Measurements from ENCODE around the gene KRTAP20-4. TPM values are rescaled to one million over a fixed set of nuclear protein-coding genes. Genes with fewer than 3 reads are reported as not detected.

The KRTAP20-4 gene
- total and polyA plus RNA-seq, 9 of the 15 experiments (the other 6 are each of a cell fraction or from before 2014, with no cell fraction given) = not detected

GRCh38 chr21:30605968-30606367 is 14.5 kb upstream of the KRTAP20-4 start (continued):
- TF ChIP-seq PTBP1 (IDR thresholded peaks at IDR 0.05; ENCODE audit: low read depth, low read length) = no peak
- no peak for TF ChIP-seq HNRNPH1 (optimal IDR thresholded peaks at IDR 0.05; ENCODE audit: low read depth, low read length)
- TF ChIP-seq GATAD2A (IDR thresholded peaks at IDR 0.05) = no peak
- TF ChIP-seq PHF21A (IDR thresholded peaks at IDR 0.05; ENCODE audit: borderline replicate concordance, low read depth) = no peak

- in situ Hi-C loops (cut with MboI) (no loop called here), intact Hi-C loops (cut with micrococcal nuclease) (no loop called here)
- Histone ChIP-seq H3K27ac (ENCODE audit: extremely low read depth, low read depth, low read length) (no peak overlapping the region), H3K4me3 (no peak overlapping the region), H3K79me2 (ENCODE audit: control insufficient read depth, insufficient read depth, low read length) (no peaks in the 10 kb centered on the region), H4K20me1 (replicated peaks; ENCODE audit: control insufficient read depth, insufficient read depth, low read length) (no peaks in the 10 kb centered on the region), H3K27me3 (ENCODE audit: control insufficient read depth in 2 of 2, insufficient read depth in 2 of 2, low read length in 2 of 2) (no peaks in the 10 kb centered on the region), H2AFZ (ENCODE audit: low read depth, low read length) (no peak overlapping the region), H3K4me2 (ENCODE audit: insufficient read depth, low read length) (no peak overlapping the region), H3K9ac (ENCODE audit: insufficient read depth in 1 of 2, low read depth in 2 of 2, low read length in 2 of 2) (no peak overlapping the region), H3K9me1 (ENCODE audit: control insufficient read depth, insufficient read depth, low read length) (no peaks in the 10 kb centered on the region), H3K36me3 (ENCODE audit: control insufficient read depth, insufficient read depth, low read length) (no peaks in the 10 kb centered on the region), H3K4me1 (replicated peaks in 1 of 2; ENCODE audit: control insufficient read depth in 2 of 2, insufficient read depth in 2 of 2, low read length in 2 of 2) (no peaks in the 10 kb centered on the region), H3K9me3 (replicated peaks; ENCODE audit: control insufficient read depth, insufficient read depth, low read depth, low read length) (peaks cover 5% of the 10 kb centered on the region; the same call in 1 of the 2 replicates)
- BruUV-seq (replicated peaks) = no TSS peak
- CTCF ChIA-PET (ENCODE audit: low intra/inter-chr PET ratio) = no interaction called here
- no peak for FAIRE-seq
- 6% methylated on average over 2 of the region's 2 CpGs for WGBS (ENCODE audit: insufficient coverage, low coverage, missing lambda C conversion rate)
- POLR2A ChIA-PET = no interaction called here
- no peak for DNase-seq (ENCODE audit: extremely low read depth in 1 of 4, low spot score in 3 of 4)
- no peak for ATAC-seq
- TF ChIP-seq MBD1 (CRISPR knock-in tag; IDR thresholded peaks at IDR 0.05) = no peak
- TF ChIP-seq DMBX1 (CRISPR knock-in tag; IDR thresholded peaks at IDR 0.05; ENCODE audit: borderline replicate concordance) = no peak
- no peak for TF ChIP-seq THAP7 (CRISPR knock-in tag; IDR thresholded peaks at IDR 0.05)
- TF ChIP-seq CBX8 (IDR thresholded peaks at IDR 0.05; ENCODE audit: borderline replicate concordance, extremely low read depth, low read depth, low read length, poor library complexity, severe bottlenecking) = no peak
- no peak for TF ChIP-seq ZNF324 (CRISPR knock-in tag; IDR thresholded peaks at IDR 0.05)
- TF ChIP-seq SAFB2 (IDR thresholded peaks at IDR 0.05; ENCODE audit: borderline replicate concordance, low read depth, low read length, severe bottlenecking) = no peak
- TF ChIP-seq ZHX1 (conservative IDR thresholded peaks at IDR 0.05; ENCODE audit: low read length) = no peak
- no peak for TF ChIP-seq FOXA1 (IDR thresholded peaks at IDR 0.05; ENCODE audit: borderline replicate concordance)
- no peak for TF ChIP-seq ZNF12 (CRISPR knock-in tag; IDR thresholded peaks at IDR 0.05)
Measured at GRCh38 chr21:30612132-30612531, 8.3 kb upstream of the KRTAP20-4 start.
